ENCODE data around the gene WEE1. TPM values are rescaled to one million over a fixed set of nuclear protein-coding genes. Genes with fewer than 3 reads are reported as not detected.
"Not testable (repeated sequence)": the region's sequence is repeated elsewhere in the genome, so short reads cannot be mapped to it uniquely, and the experiment has no call there.

Gene WEE1
- total RNA-seq, 1 donor from 2014 or later = 11.6 TPM

- ATAC-seq = no peak
These were observed 21.0 kb downstream of the WEE1 start for GRCh38 chr11:9594267-9595046.

GRCh38 chr11:9596926-9597464 is 23.5 kb downstream of the WEE1 start:
- ATAC-seq = no peak
- DNase-seq (ENCODE audit: low spot score) = no peak

More at GRCh38 chr11:9594267-9595046, 21.0 kb downstream of the WEE1 start:
- DNase-seq (ENCODE audit: low spot score) = no peak

- DNase-seq (ENCODE audit: low spot score) (no peak), ATAC-seq (no peak)
These were observed 26.7 kb downstream of the WEE1 start for GRCh38 chr11:9600166-9600565.

DNA sequence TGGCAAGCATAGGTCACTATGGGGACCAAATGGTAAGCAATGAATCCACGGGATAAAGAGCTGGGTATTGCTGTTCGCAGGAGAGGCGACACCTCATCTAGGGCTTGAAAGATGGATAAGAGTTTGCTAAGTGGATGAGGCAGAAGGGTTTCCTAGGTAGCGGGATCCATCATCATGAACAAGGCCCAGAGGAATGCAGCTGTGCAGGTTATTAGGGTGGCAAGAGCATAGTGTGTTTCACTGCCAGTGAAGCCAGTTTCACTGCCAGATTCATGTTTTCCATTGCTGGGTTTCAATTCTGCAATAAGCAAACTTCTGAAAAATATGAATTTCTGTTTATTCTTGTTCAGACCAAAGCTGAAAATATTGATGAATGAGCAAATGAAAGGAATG is 27.2 kb downstream of the WEE1 start:
- ATAC-seq (no peak), DNase-seq (ENCODE audit: low spot score) (no peak)

- ATAC-seq (peak; percentile 42), DNase-seq (ENCODE audit: low spot score) (no peak)
These were observed 27.8 kb downstream of the WEE1 start for GRCh38 chr11:9601037-9601875.

- no peak for DNase-seq (ENCODE audit: low spot score)
These were observed 28.4 kb downstream of the WEE1 start for GRCh38 chr11:9601876-9602199.

GRCh38 chr11:9603214-9603613 is 29.7 kb downstream of the WEE1 start:
- not testable (repeated sequence) for DNase-seq (ENCODE audit: low spot score); ATAC-seq

More at GRCh38 chr11:9601876-9602199, 28.4 kb downstream of the WEE1 start:
- ATAC-seq = no peak

- DNase-seq (ENCODE audit: low spot score) (no peak), ATAC-seq (no peak)
These were observed 30.7 kb downstream of the WEE1 start for GRCh38 chr11:9604134-9604533.

GRCh38 chr11:9605742-9606141 is 32.3 kb downstream of the WEE1 start:
- no peak for ATAC-seq
- no peak for DNase-seq (ENCODE audit: low spot score)

DNA sequence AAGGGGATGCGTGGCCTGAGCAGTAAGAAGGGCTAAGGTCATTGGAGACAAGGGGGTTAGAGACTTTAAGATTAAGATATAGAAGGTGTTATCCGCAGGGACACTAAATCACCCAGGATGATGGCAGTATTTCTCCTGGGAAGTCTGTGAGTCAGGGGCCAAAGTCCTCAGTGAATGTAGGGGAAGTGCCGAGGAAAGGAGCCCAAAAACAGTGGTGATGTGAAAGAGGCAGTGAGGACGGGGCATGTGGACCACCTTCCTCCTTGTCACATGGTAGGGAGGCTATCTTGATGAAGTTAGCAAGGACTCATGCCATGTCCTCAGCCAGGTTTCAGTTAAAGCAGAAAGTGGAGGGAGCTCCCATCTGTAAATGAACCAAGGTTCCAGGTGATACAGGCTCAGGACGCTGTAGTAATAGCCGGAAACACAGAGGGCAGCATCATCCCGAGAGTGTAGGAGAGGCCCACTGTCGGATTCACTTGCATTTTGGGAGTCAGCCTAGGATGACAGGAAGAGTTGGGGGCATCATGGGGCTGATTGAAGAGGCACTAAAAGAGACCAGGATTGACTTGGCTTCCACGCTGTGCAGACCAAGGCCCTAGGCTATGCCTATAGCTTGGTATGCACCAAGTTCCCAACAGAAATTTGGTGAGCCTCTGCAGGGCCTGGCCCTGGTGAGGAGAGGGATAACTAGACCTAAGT is 33.5 kb downstream of the WEE1 start:
- DNase-seq (ENCODE audit: low spot score) = no peak
- no peak for ATAC-seq

GRCh38 chr11:9607511-9607899 is 34.0 kb downstream of the WEE1 start:
- ATAC-seq = no peak
- DNase-seq (ENCODE audit: low spot score) = no peak

DNA sequence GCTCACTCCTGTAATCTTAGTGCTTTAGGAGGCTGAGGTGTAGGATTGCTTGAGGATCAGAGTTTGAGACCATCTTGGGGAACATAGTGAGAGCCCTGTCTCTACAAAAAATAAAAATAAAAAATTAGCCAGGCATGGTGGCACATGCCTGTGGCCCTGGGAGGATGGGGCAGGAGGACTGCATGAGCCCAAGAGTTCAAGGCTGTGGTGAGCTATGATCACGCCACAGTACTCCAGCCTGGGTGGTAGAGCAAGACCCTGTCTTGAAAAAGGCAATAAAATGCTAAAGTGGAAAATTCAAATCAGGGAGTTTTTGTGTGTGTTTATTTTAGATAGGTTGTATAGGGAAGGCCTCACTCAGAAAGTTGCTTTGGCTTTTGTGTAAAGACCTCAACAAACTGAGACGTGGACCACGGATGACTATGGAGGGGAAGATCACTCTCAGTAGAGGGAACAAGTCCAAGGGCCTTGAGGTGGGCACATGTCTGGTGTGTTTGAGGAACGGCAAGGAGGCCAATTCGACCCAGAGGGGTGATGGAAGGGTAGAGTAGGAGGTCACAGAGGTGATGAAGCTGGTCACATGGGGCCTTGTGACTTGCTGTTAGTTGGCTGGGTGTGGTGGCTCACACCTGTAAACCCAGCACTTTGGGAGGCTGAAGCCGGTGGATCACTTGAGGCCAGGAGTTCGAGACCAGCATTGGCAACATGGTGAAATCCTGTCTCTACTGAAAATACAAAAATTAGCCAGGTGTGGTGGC is 35.7 kb downstream of the WEE1 start:
- DNase-seq (ENCODE audit: low spot score) = no peak
- no peak for ATAC-seq

- no peak for DNase-seq (ENCODE audit: low spot score)
- no peak for ATAC-seq
These were observed 36.4 kb downstream of the WEE1 start for GRCh38 chr11:9609841-9610240.

GRCh38 chr11:9613118-9613829 is 39.8 kb downstream of the WEE1 start:
- DNase-seq (ENCODE audit: low spot score) = peak; percentile 94
- ATAC-seq = peak; percentile 90

DNA sequence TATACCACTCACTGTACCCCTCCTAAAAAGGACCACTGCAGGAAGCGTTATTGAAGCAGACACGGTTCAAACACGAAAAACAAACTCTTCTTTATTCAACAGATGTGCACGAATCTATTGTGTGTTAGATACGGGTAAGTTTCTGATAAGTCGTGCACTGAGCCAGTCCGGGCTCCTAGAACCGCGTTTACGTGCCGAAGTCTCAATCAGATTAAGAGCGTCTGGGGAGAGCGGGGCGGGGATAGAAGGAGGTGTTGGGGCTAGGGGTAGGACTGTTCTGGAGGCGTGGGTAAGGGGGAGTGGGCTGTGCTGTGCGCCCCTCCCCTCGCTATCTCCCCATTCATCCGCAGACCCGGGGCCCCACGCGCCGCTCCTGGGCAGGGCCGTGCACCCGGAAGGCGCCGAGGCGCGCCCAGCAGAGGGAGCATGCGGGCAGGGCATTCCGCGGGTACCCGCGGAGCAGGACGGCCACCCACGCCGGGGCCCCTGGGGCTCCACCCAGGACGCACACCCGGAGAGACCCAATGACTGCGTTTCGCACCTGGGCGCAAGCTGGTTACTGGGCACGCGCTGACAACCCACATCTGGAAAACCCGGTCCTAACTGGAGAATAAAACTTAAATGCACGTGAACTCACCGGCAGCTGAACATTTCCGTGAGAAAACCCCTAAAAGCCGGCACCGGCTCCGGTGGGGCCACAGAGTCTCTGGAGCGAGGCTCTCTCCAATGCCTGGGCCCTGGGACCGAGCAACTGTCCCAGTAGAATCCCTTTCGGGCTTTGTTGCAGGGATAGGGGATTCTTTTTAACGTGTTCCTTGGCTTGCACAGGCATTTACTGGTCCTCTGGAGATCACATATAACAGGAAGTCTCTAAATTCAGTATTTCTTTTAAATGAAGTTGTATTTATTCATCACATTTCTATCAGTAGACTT is 40.6 kb downstream of the WEE1 start:
- DNase-seq (ENCODE audit: low spot score) (peak; percentile 92), ATAC-seq (peak; percentile 91)

GRCh38 chr11:9615031-9615451 is 41.6 kb downstream of the WEE1 start:
- DNase-seq (ENCODE audit: low spot score) = no peak
- ATAC-seq = no peak

DNA sequence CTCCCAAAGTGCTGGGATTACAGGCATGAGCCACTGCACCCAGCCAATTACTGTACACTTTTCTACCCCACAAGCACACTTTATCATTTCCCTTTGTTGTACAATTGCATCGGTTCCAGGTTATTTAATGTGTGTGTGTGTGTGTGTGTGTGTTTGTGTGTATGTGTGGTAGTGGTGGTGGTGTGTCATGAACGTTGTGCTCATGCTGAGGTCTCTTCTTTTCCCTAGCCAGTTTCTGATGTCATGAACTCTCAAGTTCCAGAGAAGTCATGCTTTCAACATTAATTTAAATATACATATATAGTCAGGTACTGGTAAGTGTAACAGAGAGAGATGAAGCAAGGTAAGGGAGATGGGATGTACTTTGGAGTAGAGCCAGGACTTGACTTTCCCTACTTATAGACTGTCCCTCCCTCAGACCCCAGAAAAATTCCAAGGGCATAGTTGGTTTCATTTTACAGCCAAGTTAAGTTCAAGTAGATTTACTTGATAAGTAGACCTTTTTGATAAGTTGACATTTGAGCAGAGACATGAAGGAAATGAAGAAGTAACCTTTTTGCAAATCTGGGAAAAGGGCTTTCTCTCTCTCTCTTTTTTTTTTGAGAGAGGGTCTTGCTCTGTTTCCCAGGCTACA is 42.7 kb downstream of the WEE1 start:
- no peak for DNase-seq (ENCODE audit: low spot score)
- no peak for ATAC-seq

- ATAC-seq (no peak), DNase-seq (ENCODE audit: low spot score) (no peak)
These were observed 43.4 kb downstream of the WEE1 start for GRCh38 chr11:9616858-9617257.
